Liver (tissue), 9 donors: ENCODE measurements around the gene FARS2. TPM values are rescaled to one million over a fixed set of nuclear protein-coding genes. Genes with fewer than 3 reads are reported as not detected.

ENCODE experiments used
- DNase-seq: peaks from one replicate; pipeline ENCODE4 v3.0.0-alpha.2; 2017; ENCODE audit warnings: low spot score
- H3K27ac ChIP-seq, 2 donors: one replicate each; pipeline ENCODE4 v1.7.0; 2013; ENCODE audit warnings: inconsistent platforms in 2 of 2, low read length in 2 of 2, control low read depth in 1 of 2, low read depth in 1 of 2, mild to moderate bottlenecking in 1 of 2
- H3K27me3 ChIP-seq, 4 donors: one replicate each; pipeline versions ENCODE4 v1.6.1 to v1.7.0; 2013; ENCODE audit warnings: low read length in 3 of 4, inconsistent platforms in 1 of 4, mild to moderate bottlenecking in 1 of 4, moderate library complexity in 1 of 4; ENCODE audit not compliant: control insufficient read depth in 4 of 4, insufficient read depth in 4 of 4
- H3K36me3 ChIP-seq, 4 donors: one replicate each; pipeline versions ENCODE4 v1.6.1 to v1.7.0; 2013; ENCODE audit warnings: low read length in 3 of 4, mild to moderate bottlenecking in 3 of 4, low read depth in 1 of 4, moderate library complexity in 1 of 4; ENCODE audit not compliant: control insufficient read depth in 4 of 4, insufficient read depth in 3 of 4
- H3K4me1 ChIP-seq, 4 donors: one replicate each; pipeline versions ENCODE4 v1.6.1 to v1.7.0; 2013; ENCODE audit warnings: low read length in 3 of 4, mild to moderate bottlenecking in 3 of 4, moderate library complexity in 1 of 4; ENCODE audit not compliant: control insufficient read depth in 4 of 4, insufficient read depth in 4 of 4
- H3K4me3 ChIP-seq, 3 donors: one replicate each; pipeline versions ENCODE4 v1.6.1 to v1.7.0; 2013; ENCODE audit warnings: low read length in 3 of 3, control low read depth in 1 of 3, low read depth in 1 of 3, mild to moderate bottlenecking in 1 of 3
- H3K9ac ChIP-seq, 2 donors: one replicate each; pipeline ENCODE4 v1.7.0; 2013; ENCODE audit warnings: low read length in 2 of 2, mild to moderate bottlenecking in 2 of 2, moderate library complexity in 2 of 2, control low read depth in 1 of 2, low read depth in 1 of 2
- H3K9me3 ChIP-seq, 4 donors: one replicate each; pipeline versions ENCODE4 v1.6.1 to v1.7.0; 2013; ENCODE audit warnings: low read length in 3 of 4; ENCODE audit not compliant: control insufficient read depth in 4 of 4
- ATF3 ChIP-seq: IDR thresholded peaks from 2 replicates; pipeline ENCODE4 v1.6.1; 2016; ENCODE audit warnings: antibody characterized with exemption
- CTCF ChIP-seq: fragments of 150-350 bp; IDR thresholded peaks from 2 replicates; pipeline ENCODE4 v1.5.1; 2017; ENCODE audit warnings: improper control_type of control experiment, low read depth, low read length; ENCODE audit not compliant: missing input control
- EGR1 ChIP-seq, 2 donors: IDR thresholded peaks; 2 replicates each; pipeline ENCODE4 v1.6.1; 2016 to 2018; ENCODE audit warnings: antibody characterized with exemption in 2 of 2, low read depth in 2 of 2
- FOXA1 ChIP-seq: IDR thresholded peaks from 2 replicates; pipeline ENCODE4 v1.6.1; 2016; ENCODE audit warnings: antibody characterized with exemption
- FOXA2 ChIP-seq: IDR thresholded peaks from 2 replicates; pipeline ENCODE4 v1.6.1; 2016; ENCODE audit warnings: antibody characterized with exemption
- GABPA ChIP-seq, 2 donors: IDR thresholded peaks in 1 of 2; conservative IDR thresholded peaks in 1 of 2; 2 replicates each; pipeline ENCODE4 v1.6.1; 2016; ENCODE audit warnings: antibody characterized with exemption in 2 of 2, mild to moderate bottlenecking in 1 of 2, moderate library complexity in 1 of 2
- HNF4A ChIP-seq, 2 donors: conservative IDR thresholded peaks; 2 replicates each; pipeline ENCODE4 v1.6.1; 2016; ENCODE audit warnings: antibody characterized with exemption in 2 of 2, mild to moderate bottlenecking in 2 of 2
- HNF4G ChIP-seq: IDR thresholded peaks from 2 replicates; pipeline ENCODE4 v1.6.1; 2016; ENCODE audit warnings: antibody characterized with exemption
- JUND ChIP-seq, 2 donors: IDR thresholded peaks; 2 replicates each; pipeline ENCODE4 v1.6.1; 2016; ENCODE audit warnings: antibody characterized with exemption in 2 of 2
- MAX ChIP-seq: IDR thresholded peaks from 2 replicates; pipeline ENCODE4 v1.6.1; 2016; ENCODE audit warnings: antibody characterized with exemption
- NR2F2 ChIP-seq: IDR thresholded peaks from 2 replicates; pipeline ENCODE4 v1.6.1; 2016; ENCODE audit warnings: antibody characterized with exemption
- RAD21 ChIP-seq, 2 donors: IDR thresholded peaks; 2 replicates each; pipeline ENCODE4 v1.6.1; 2016; ENCODE audit warnings: antibody characterized with exemption in 2 of 2, mild to moderate bottlenecking in 2 of 2
- REST ChIP-seq: IDR thresholded peaks from 2 replicates; pipeline ENCODE4 v1.6.1; 2016; ENCODE audit warnings: antibody characterized with exemption, mild to moderate bottlenecking
- RXRA ChIP-seq, 2 donors: IDR thresholded peaks; 2 replicates each; pipeline ENCODE4 v1.6.1; 2017 to 2018; ENCODE audit warnings: antibody characterized with exemption in 2 of 2, mild to moderate bottlenecking in 1 of 2
- SP1 ChIP-seq: IDR thresholded peaks from 2 replicates; pipeline ENCODE4 v1.6.1; 2018; ENCODE audit warnings: antibody characterized with exemption, mild to moderate bottlenecking
- TAF1 ChIP-seq: conservative IDR thresholded peaks from 2 replicates; pipeline ENCODE4 v1.6.1; 2016; ENCODE audit warnings: antibody characterized with exemption, mild to moderate bottlenecking
- YY1 ChIP-seq: IDR thresholded peaks from 2 replicates; pipeline ENCODE4 v1.6.1; 2016; ENCODE audit warnings: antibody characterized with exemption, mild to moderate bottlenecking
- ZBTB33 ChIP-seq: IDR thresholded peaks from 2 replicates; pipeline ENCODE4 v1.6.1; 2016; ENCODE audit warnings: antibody characterized with exemption
- WGBS: extraction: QIAGEN DNeasy Blood & Tissue Kit; methylation state at CpG from one replicate; pipeline ENCODE4 v1.1.7; 2013; 5-methylcytosine and 5-hydroxymethylcytosine counted together
- polyA plus RNA-seq, 2 donors: library from polyadenylated mRNA; stranded (reverse) in 1 of 2; unstranded in 1 of 2; fragments of 200-250 nt in 1 of 2; fragments of >200 nt in 1 of 2; fragmentation: Nextera tagmentation in 1 of 2; extraction: Ambion mirVana in 1 of 2; gene quantifications; one replicate each; pipeline versions ENCODE4 v1.2.1 to v1.2.3, GENCODE V29; 2013 to 2015
- total RNA-seq, 2 donors: library from RNA; depleted of rRNA; stranded (reverse); fragments of >200 nt; gene quantifications; one replicate each; pipeline ENCODE4 v1.2.3, GENCODE V29; 2014
- donor health status: healthy.
- donor health status: healthy.
- donor health status: healthy.
- donor health status: healthy.
- donor health status: healthy.

FARS2 gene
- total and polyA plus RNA-seq, 4 donors, result 7.8 to 25.9 (median 11.2) TPM

- no peak for TF ChIP-seq FOXA2
- TF ChIP-seq JUND (IDR thresholded peaks at IDR 0.05), result no peak
- no peak for TF ChIP-seq CTCF
- no peak for TF ChIP-seq RAD21 (IDR thresholded peaks at IDR 0.05)
- no peak for TF ChIP-seq SP1
- TF ChIP-seq ZBTB33, result no peak
- TF ChIP-seq NR2F2, result no peak
- no peak for TF ChIP-seq MAX
- no peak for TF ChIP-seq GABPA (IDR thresholded peaks at IDR 0.05 in 1 of 2, conservative IDR thresholded peaks at IDR 0.05 in 1 of 2)
- no peak for TF ChIP-seq HNF4G
- TF ChIP-seq EGR1 (IDR thresholded peaks at IDR 0.05; ENCODE audit: low read depth in 2 of 2), result no peak
- no peak for TF ChIP-seq ATF3
- no peak for TF ChIP-seq REST
- no peak for TF ChIP-seq RXRA (IDR thresholded peaks at IDR 0.05)
- TF ChIP-seq HNF4A (conservative IDR thresholded peaks at IDR 0.05), result no peak
- TF ChIP-seq YY1, result no peak
- TF ChIP-seq TAF1, result no peak
- no peak for TF ChIP-seq FOXA1
- Histone ChIP-seq H3K4me3 (no peak overlapping the region), H3K9me3 (no peaks in the 10 kb centered on the region), H3K27me3 (no peaks in the 10 kb centered on the region), H3K4me1 (no peaks in the 10 kb centered on the region), H3K27ac (no peak overlapping the region), H3K9ac (no peak overlapping the region), H3K36me3 (no peaks in the 10 kb centered on the region)
- DNase-seq, result no peak
Observed at GRCh38 chr6:5403609-5404008, 142.3 kb downstream of the FARS2 start.

- no peaks in the 10 kb centered on the region for H3K27me3 ChIP-seq
- DNase-seq, result no peak
- H3K4me1 ChIP-seq, result no peaks in the 10 kb centered on the region
- WGBS, result 97% methylated on average over 4 of the region's 4 CpGs
- H3K9ac ChIP-seq, result no peak overlapping the region
- TF ChIP-seq GABPA (IDR thresholded peaks at IDR 0.05 in 1 of 2, conservative IDR thresholded peaks at IDR 0.05 in 1 of 2) (no peak), CTCF (no peak)
- H3K27ac ChIP-seq, result no peak overlapping the region
- H3K36me3 ChIP-seq, result no peaks in the 10 kb centered on the region
- no peak overlapping the region for H3K4me3 ChIP-seq
- no peaks in the 10 kb centered on the region for H3K9me3 ChIP-seq
Observed at GRCh38 chr6:5405976-5406375, 144.7 kb downstream of the FARS2 start.
